Mesenteric fat pad (tissue), 1 donor: ENCODE measurements around the gene MASP1. TPM values are rescaled to one million over a fixed set of nuclear protein-coding genes. Genes with fewer than 3 reads are reported as not detected.

Source experiments
- DNase-seq: peaks from one replicate; pipeline ENCODE4 v3.0.0-alpha.2; 2020; ENCODE audit warnings: low spot score
- total RNA-seq: library from RNA; stranded (reverse); fragmentation: NEBNext Ultra II Directional; extraction: Animal tissue kit (Norgen Biotek cat#: 25700); gene quantifications from one replicate; pipeline ENCODE4 v1.2.1, GENCODE V29; 2021
- donor health status: DM: yes; HTN: yes; CAD: no.

MASP1 gene
- total RNA-seq, 1 donor from 2014 or later = 3.2 TPM

- DNase-seq = no peak
Observed at GRCh38 chr3:187188931-187189330, 102.6 kb downstream of the MASP1 start.

GRCh38 chr3:187186801-187187421 is 104.6 kb downstream of the MASP1 start:
- DNase-seq = no peak

- DNase-seq = no peak
Observed at GRCh38 chr3:187186375-187186774, 105.2 kb downstream of the MASP1 start.

- DNase-seq = no peak
Observed at GRCh38 chr3:187185759-187186158, 105.8 kb downstream of the MASP1 start.

Other genes with a start within 250 kb of the MASP1 start
- gene RPL39L, start 152.2 kb downstream of the MASP1 start, total RNA-seq = 6.5 TPM
- gene RTP1, start 94.3 kb downstream of the MASP1 start, total RNA-seq = not detected
- 1.6 TPM for gene RTP4, start 76.6 kb upstream of the MASP1 start, total RNA-seq